Measurements from ENCODE around the gene TPRA1. TPM values are rescaled to one million over a fixed set of nuclear protein-coding genes. Genes with fewer than 3 reads are reported as not detected.
"Not testable (repeated sequence)": the region's sequence is repeated elsewhere in the genome, so short reads cannot be mapped to it uniquely, and the experiment has no call there.

Gene TPRA1
- total and polyA plus RNA-seq, 9 of the 15 experiments (the other 6 are each of a cell fraction or from before 2014, with no cell fraction given): 0.66 to 21.5 (median 11.1) TPM

- H3K27me3 ChIP-seq (ENCODE audit: control insufficient read depth in 2 of 2, insufficient read depth in 2 of 2, low read length in 2 of 2): peaks cover 2 to 31% of the 10 kb centered on the region in 2 experiments; a peak in 2 of 5 replicates
- H3K4me2 ChIP-seq (ENCODE audit: insufficient read depth, low read length); H3K36me3 ChIP-seq (ENCODE audit: control insufficient read depth, insufficient read depth, low read length); H3K9me3 ChIP-seq (replicated peaks; ENCODE audit: control insufficient read depth, insufficient read depth, low read depth, low read length); H3K4me1 ChIP-seq (replicated peaks in 1 of 2; ENCODE audit: control insufficient read depth in 2 of 2, insufficient read depth in 2 of 2, low read length in 2 of 2); FAIRE-seq; ATAC-seq; H3K79me2 ChIP-seq (ENCODE audit: control insufficient read depth, insufficient read depth, low read length); POLR2A ChIA-PET; H3K9ac ChIP-seq (ENCODE audit: insufficient read depth in 1 of 2, low read depth in 2 of 2, low read length in 2 of 2); H2AFZ ChIP-seq (ENCODE audit: low read depth, low read length); intact Hi-C loops (cut with micrococcal nuclease); BruUV-seq (replicated peaks); H4K20me1 ChIP-seq (replicated peaks; ENCODE audit: control insufficient read depth, insufficient read depth, low read length); H3K9me1 ChIP-seq (ENCODE audit: control insufficient read depth, insufficient read depth, low read length); H3K4me3 ChIP-seq; DNase-seq (ENCODE audit: extremely low read depth in 1 of 4, low spot score in 3 of 4); H3K27ac ChIP-seq (ENCODE audit: extremely low read depth, low read depth, low read length); CTCF ChIA-PET (ENCODE audit: low intra/inter-chr PET ratio); in situ Hi-C loops (cut with MboI): not testable (repeated sequence)
- WGBS (ENCODE audit: insufficient coverage, low coverage, missing lambda C conversion rate): 0% methylated on average over 4 of the region's 7 CpGs
Observed at GRCh38 chr3:127530863-127531262, 59.7 kb downstream of the TPRA1 start.

- CTCF ChIA-PET (ENCODE audit: low intra/inter-chr PET ratio): no interaction called here
- H3K27me3 ChIP-seq (ENCODE audit: control insufficient read depth in 2 of 2, insufficient read depth in 2 of 2, low read length in 2 of 2): peaks cover 0 to 29% of the 10 kb centered on the region in 2 experiments; a peak in 2 of 5 replicates
- no peak overlapping the region for H2AFZ ChIP-seq (ENCODE audit: low read depth, low read length)
- WGBS (ENCODE audit: insufficient coverage, low coverage, missing lambda C conversion rate): 0% methylated on average over 9 of the region's 9 CpGs
- ATAC-seq: no peak
- H3K4me2 ChIP-seq (ENCODE audit: insufficient read depth, low read length): no peak overlapping the region
- H3K4me1 ChIP-seq (replicated peaks in 1 of 2; ENCODE audit: control insufficient read depth in 2 of 2, insufficient read depth in 2 of 2, low read length in 2 of 2): no peaks in the 10 kb centered on the region
- no peak overlapping the region for H3K4me3 ChIP-seq
- DNase-seq (ENCODE audit: extremely low read depth in 1 of 4, low spot score in 3 of 4): no peak
- no peak for FAIRE-seq
- no TSS peak for BruUV-seq (replicated peaks)
- in situ Hi-C loops (cut with MboI) (no loop called here), intact Hi-C loops (cut with micrococcal nuclease) (no loop called here)
- no peaks in the 10 kb centered on the region for H3K9me1 ChIP-seq (ENCODE audit: control insufficient read depth, insufficient read depth, low read length)
- H3K9ac ChIP-seq (ENCODE audit: insufficient read depth in 1 of 2, low read depth in 2 of 2, low read length in 2 of 2): no peak overlapping the region
- H4K20me1 ChIP-seq (replicated peaks; ENCODE audit: control insufficient read depth, insufficient read depth, low read length): no peaks in the 10 kb centered on the region
- POLR2A ChIA-PET: no interaction called here
- no peaks in the 10 kb centered on the region for H3K36me3 ChIP-seq (ENCODE audit: control insufficient read depth, insufficient read depth, low read length)
- no peaks in the 10 kb centered on the region for H3K9me3 ChIP-seq (replicated peaks; ENCODE audit: control insufficient read depth, insufficient read depth, low read depth, low read length)
- no peaks in the 10 kb centered on the region for H3K79me2 ChIP-seq (ENCODE audit: control insufficient read depth, insufficient read depth, low read length)
- H3K27ac ChIP-seq (ENCODE audit: extremely low read depth, low read depth, low read length): no peak overlapping the region
- TF ChIP-seq NFATC3 (IDR thresholded peaks at IDR 0.05): no peak
- TF ChIP-seq CBX3 (IDR thresholded peaks at IDR 0.05; ENCODE audit: borderline replicate concordance in 1 of 2, low read length in 2 of 2): no peak
- no peak for TF ChIP-seq ZBTB8A (IDR thresholded peaks at IDR 0.05; ENCODE audit: partially characterized antibody)
- TF ChIP-seq MBD2 (IDR thresholded peaks at IDR 0.05; ENCODE audit: borderline replicate concordance, low read depth): no peak
- no peak for TF ChIP-seq MLX (CRISPR knock-in tag; conservative IDR thresholded peaks at IDR 0.05)
- TF ChIP-seq MNT (conservative IDR thresholded peaks at IDR 0.05): no peak
- TF ChIP-seq BRCA1 (IDR thresholded peaks at IDR 0.05): no peak
- TF ChIP-seq BRCA1 (CRISPR knock-in tag; IDR thresholded peaks at IDR 0.05): no peak
- no peak for TF ChIP-seq ZFP30 (CRISPR knock-in tag; IDR thresholded peaks at IDR 0.05; ENCODE audit: borderline replicate concordance)
- TF ChIP-seq THRA (IDR thresholded peaks at IDR 0.05): no peak
Observed at GRCh38 chr3:127529346-127530188, 61.0 kb downstream of the TPRA1 start.
